ENCODE results near the gene RIN1.

DNA sequence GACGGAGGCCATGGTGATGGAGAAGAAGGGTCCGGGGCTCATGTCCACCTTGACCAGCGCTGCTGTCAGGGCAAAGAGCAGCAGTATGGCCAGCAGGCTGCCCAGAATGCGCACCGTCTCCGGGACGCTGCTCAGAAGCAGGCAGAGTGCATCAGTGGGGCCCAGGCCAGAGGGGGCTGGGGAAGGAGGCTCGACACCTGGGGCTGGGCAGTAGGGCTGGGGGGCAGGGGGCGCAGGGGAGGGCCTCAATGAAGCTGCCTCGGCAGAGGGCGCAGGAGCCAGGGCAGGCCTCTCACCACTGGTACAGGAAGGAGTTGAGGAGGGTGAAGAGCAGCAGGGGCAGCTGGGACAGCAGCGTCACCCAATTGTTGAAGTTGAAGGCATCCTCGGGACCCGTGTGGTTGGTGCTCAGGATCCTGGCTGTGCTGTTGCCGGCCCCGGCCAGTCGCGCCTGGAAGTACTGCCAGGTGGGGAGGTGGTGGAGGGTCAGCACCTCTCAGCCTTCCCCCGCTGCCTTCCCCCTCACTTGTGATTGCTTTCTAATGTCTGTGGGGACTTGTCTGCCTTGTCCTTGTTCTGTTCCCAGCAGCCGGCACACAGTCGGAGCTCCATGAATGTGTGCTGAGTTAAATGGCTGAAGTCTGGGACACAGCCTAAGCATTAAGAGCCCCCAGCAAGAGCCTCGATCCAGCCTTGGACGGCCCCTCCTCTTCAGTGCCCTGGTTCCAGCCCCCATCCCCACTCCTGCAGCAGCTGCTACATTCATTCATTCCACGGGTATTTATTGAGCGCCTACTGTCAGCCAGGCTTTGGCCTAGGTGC, 33.0 kb upstream of the RIN1 start:
- no peak for TF ChIP-seq EZH2 (IDR thresholded peaks at IDR 0.05)
- TF ChIP-seq, protein P1, sequence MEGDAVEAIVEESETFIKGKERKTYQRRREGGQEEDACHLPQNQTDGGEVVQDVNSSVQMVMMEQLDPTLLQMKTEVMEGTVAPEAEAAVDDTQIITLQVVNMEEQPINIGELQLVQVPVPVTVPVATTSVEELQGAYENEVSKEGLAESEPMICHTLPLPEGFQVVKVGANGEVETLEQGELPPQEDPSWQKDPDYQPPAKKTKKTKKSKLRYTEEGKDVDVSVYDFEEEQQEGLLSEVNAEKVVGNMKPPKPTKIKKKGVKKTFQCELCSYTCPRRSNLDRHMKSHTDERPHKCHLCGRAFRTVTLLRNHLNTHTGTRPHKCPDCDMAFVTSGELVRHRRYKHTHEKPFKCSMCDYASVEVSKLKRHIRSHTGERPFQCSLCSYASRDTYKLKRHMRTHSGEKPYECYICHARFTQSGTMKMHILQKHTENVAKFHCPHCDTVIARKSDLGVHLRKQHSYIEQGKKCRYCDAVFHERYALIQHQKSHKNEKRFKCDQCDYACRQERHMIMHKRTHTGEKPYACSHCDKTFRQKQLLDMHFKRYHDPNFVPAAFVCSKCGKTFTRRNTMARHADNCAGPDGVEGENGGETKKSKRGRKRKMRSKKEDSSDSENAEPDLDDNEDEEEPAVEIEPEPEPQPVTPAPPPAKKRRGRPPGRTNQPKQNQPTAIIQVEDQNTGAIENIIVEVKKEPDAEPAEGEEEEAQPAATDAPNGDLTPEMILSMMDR (IDR thresholded peaks at IDR 0.05): no peak
- no peak for TF ChIP-seq EZH2phosphoT487 (IDR thresholded peaks at IDR 0.05)
